Measurements from ENCODE around the gene VWA8. TPM values are rescaled to one million over a fixed set of nuclear protein-coding genes. Genes with fewer than 3 reads are reported as not detected.

VWA8 gene
- polyA plus RNA-seq, 1 of the 3 experiments (the other 2 are of a cell fraction) = 5.5 TPM

- Histone ChIP-seq H3K4me2 (no peak overlapping the region), H3K9ac (no peak overlapping the region), H3K9me3 (no peaks in the 10 kb centered on the region), H2AFZ (ENCODE audit: low read depth) (no peak overlapping the region), H3K4me1 (ENCODE audit: control insufficient read depth in 1 of 2, insufficient read depth in 2 of 2, low read depth in 1 of 2, low read length in 1 of 2) (peaks cover 0 to 28% of the 10 kb centered on the region in 2 experiments; a peak in 3 of 4 replicates), H4K20me1 (ENCODE audit: insufficient read depth) (no peaks in the 10 kb centered on the region), H3K9me2 (no peaks in the 10 kb centered on the region), H3K27ac (ENCODE audit: low read depth in 2 of 2, low read length in 1 of 2) (peak overlapping the region in 1 of 2 experiments; percentile 91; a peak in 2 of 4 replicates), H3F3A (replicated peaks; ENCODE audit: insufficient read depth) (peaks cover 4% of the 10 kb centered on the region), H3K79me2 (ENCODE audit: insufficient read depth) (no peaks in the 10 kb centered on the region), H3K27me3 (ENCODE audit: insufficient read depth) (no peaks in the 10 kb centered on the region), H3K4me3 (ENCODE audit: low read depth in 2 of 2, low read length in 1 of 2) (no peak overlapping the region), H3K36me3 (replicated peaks in 1 of 2; ENCODE audit: control insufficient read depth in 1 of 2, insufficient read depth in 2 of 2, low read length in 1 of 2) (peaks cover 12 to 26% of the 10 kb centered on the region in 2 experiments)
- 41% methylated on average over 1 of the region's 1 CpG for WGBS (ENCODE audit: low lambda C conversion rate)
- DNase-seq = peak; percentile 29
- TF ChIP-seq CHD2 (IDR thresholded peaks at IDR 0.05; ENCODE audit: low read length, partially characterized antibody) (no peak), TCF12 (IDR thresholded peaks at IDR 0.05) (no peak), EP300 (IDR thresholded peaks at IDR 0.05; ENCODE audit: borderline replicate concordance in 1 of 2, low read depth in 1 of 2, low read length in 1 of 2) (peak in 1 of 2 experiments; percentile 68; a peak in 2 of 4 replicates), GATA2 (CRISPR knock-in tag; IDR thresholded peaks at IDR 0.05) (peak; percentile 81), RCOR1 (IDR thresholded peaks at IDR 0.05; ENCODE audit: low read length) (peak; percentile 55; the same call in 1 of the 2 replicates), RAD21 (IDR thresholded peaks at IDR 0.05; ENCODE audit: low read length) (0 out of 2 replicates have a peak, but pooled peaks have one; percentile 5)
- ChIA-PET POLR2A (no interaction called here), CTCF (interaction anchor here (2.1 kb wide), 1 partner anchor 44 kb away, joined by 12 read pairs; no protein-coding TSS in a partner anchor)
Observed at GRCh38 chr13:41608839-41609177, 352.1 kb downstream of the VWA8 start.

- Histone ChIP-seq H3F3A (replicated peaks; ENCODE audit: insufficient read depth) (peaks cover 4% of the 10 kb centered on the region), H3K9me2 (no peaks in the 10 kb centered on the region), H3K36me3 (replicated peaks in 1 of 2; ENCODE audit: control insufficient read depth in 1 of 2, insufficient read depth in 2 of 2, low read length in 1 of 2) (peaks cover 12 to 29% of the 10 kb centered on the region in 2 experiments), H3K27ac (ENCODE audit: low read depth in 2 of 2, low read length in 1 of 2) (peak overlapping the region in 1 of 2 experiments; percentile 91; a peak in 2 of 4 replicates), H3K4me2 (no peak overlapping the region), H2AFZ (ENCODE audit: low read depth) (no peak overlapping the region), H3K9me3 (no peaks in the 10 kb centered on the region), H3K79me2 (ENCODE audit: insufficient read depth) (no peaks in the 10 kb centered on the region), H3K9ac (no peak overlapping the region), H3K4me3 (ENCODE audit: low read depth in 2 of 2, low read length in 1 of 2) (no peak overlapping the region), H4K20me1 (ENCODE audit: insufficient read depth) (no peaks in the 10 kb centered on the region), H3K27me3 (ENCODE audit: insufficient read depth) (no peaks in the 10 kb centered on the region), H3K4me1 (ENCODE audit: control insufficient read depth in 1 of 2, insufficient read depth in 2 of 2, low read depth in 1 of 2, low read length in 1 of 2) (peaks cover 0 to 27% of the 10 kb centered on the region in 2 experiments; a peak in 3 of 4 replicates)
- ChIA-PET POLR2A (interaction anchor here (0.6 kb wide), 1 partner anchor 311 kb away, joined by 4 read pairs; no protein-coding TSS in a partner anchor), CTCF (interaction anchor here (2.1 kb wide), 1 partner anchor 44 kb away, joined by 12 read pairs; no protein-coding TSS in a partner anchor)
- WGBS (ENCODE audit: low lambda C conversion rate) = 58% methylated on average over 5 of the region's 5 CpGs
- peak; percentile 29; the same call in 1 of the 2 replicates for TF ChIP-seq GATA2 (CRISPR knock-in tag; IDR thresholded peaks at IDR 0.05)
- TF ChIP-seq TEAD4 (IDR thresholded peaks at IDR 0.05; ENCODE audit: borderline replicate concordance, insufficient read depth) = no peak
- no peak for TF ChIP-seq MAX (IDR thresholded peaks at IDR 0.05; ENCODE audit: low read depth)
- TF ChIP-seq TCF12 (IDR thresholded peaks at IDR 0.05) = peak; percentile 66
- TF ChIP-seq PBX3 (IDR thresholded peaks at IDR 0.05) = 0 out of 2 replicates have a peak, but pooled peaks have one; percentile 8
- no peak for TF ChIP-seq MEF2A (IDR thresholded peaks at IDR 0.05; ENCODE audit: borderline replicate concordance, low read depth)
- peak in 1 of 2 experiments; percentile 66; a peak in 1 of 4 replicates for TF ChIP-seq EP300 (IDR thresholded peaks at IDR 0.05; ENCODE audit: borderline replicate concordance in 1 of 2, low read depth in 1 of 2, low read length in 1 of 2)
- peak; percentile 57; the same call in 1 of the 2 replicates for TF ChIP-seq RCOR1 (IDR thresholded peaks at IDR 0.05; ENCODE audit: low read length)
- DNase-seq = peak; percentile 15
Observed at GRCh38 chr13:41608111-41608838, 352.6 kb downstream of the VWA8 start.
